ENCODE results near the gene KDM4B. TPM values are rescaled to one million over a fixed set of nuclear protein-coding genes. Genes with fewer than 3 reads are reported as not detected.

KDM4B gene
- total and polyA plus RNA-seq, 2 of the 8 experiments (the other 6 are each of a cell fraction or from before 2014, with no cell fraction given): 12.0 to 31.9 TPM

DNA sequence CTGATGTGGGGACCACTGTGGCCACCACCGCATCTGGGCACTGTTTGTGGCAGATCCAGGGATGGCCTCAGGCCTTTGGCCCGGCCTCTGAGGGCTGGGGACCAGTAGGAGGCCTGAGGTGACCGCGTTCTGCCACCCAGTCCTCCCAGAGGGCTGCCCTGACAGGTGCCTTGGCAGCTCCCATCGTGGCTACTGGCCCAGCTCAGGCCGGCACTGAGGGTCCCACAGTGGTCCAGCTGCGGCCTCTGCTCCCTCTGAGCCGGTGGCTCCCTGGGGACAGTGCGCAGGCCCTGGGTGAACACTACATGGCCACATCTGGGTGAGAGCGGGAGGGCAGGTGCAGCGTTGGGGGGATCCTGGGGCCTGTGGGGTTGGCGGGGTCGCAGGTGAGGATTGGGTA, 61.9 kb downstream of the KDM4B start (continued):
- no peak for TF ChIP-seq FOSL1 (IDR thresholded peaks at IDR 0.05; ENCODE audit: insufficient read depth, low read depth, low read length)
- TF ChIP-seq TBP (IDR thresholded peaks at IDR 0.05; ENCODE audit: low read depth, low read length): no peak
- no peak for TF ChIP-seq SP4 (IDR thresholded peaks at IDR 0.05; ENCODE audit: low read length)
- no peak for TF ChIP-seq CHD1 (IDR thresholded peaks at IDR 0.05; ENCODE audit: low read depth, low read length)
- TF ChIP-seq SP1 (IDR thresholded peaks at IDR 0.05; ENCODE audit: low read depth, low read length): no peak
- no peak for TF ChIP-seq KDM4A (IDR thresholded peaks at IDR 0.05; ENCODE audit: low read depth, low read length, severe bottlenecking)
- no peak for TF ChIP-seq JUND (IDR thresholded peaks at IDR 0.05; ENCODE audit: low read length)
- TF ChIP-seq POLR2A (IDR thresholded peaks at IDR 0.05; ENCODE audit: control extremely low read depth in 1 of 2, low read depth in 2 of 2, low read length in 2 of 2): no peak
- TF ChIP-seq ASH2L (IDR thresholded peaks at IDR 0.05; ENCODE audit: low read length): no peak
